ENCODE data around the gene CCDC80.
"Not testable (repeated sequence)": the region's sequence is repeated elsewhere in the genome, so short reads cannot be mapped to it uniquely, and the experiment has no call there.

The CCDC80 gene

GRCh38 chr3:112667599-112667998 lies 26.7 kb upstream of the CCDC80 start:
- DNase-seq: no peak

GRCh38 chr3:112665009-112665408 lies 24.1 kb upstream of the CCDC80 start:
- not testable (repeated sequence) for DNase-seq

GRCh38 chr3:112656043-112656442 lies 15.1 kb upstream of the CCDC80 start:
- DNase-seq: no peak

GRCh38 chr3:112654979-112655378 lies 14.0 kb upstream of the CCDC80 start:
- DNase-seq: no peak

- no peak for DNase-seq
Observed at GRCh38 chr3:112654492-112654891, 13.5 kb upstream of the CCDC80 start.

- no peak for DNase-seq
Observed at GRCh38 chr3:112653881-112654300, 12.9 kb upstream of the CCDC80 start.

- DNase-seq: no peak
Observed at GRCh38 chr3:112653209-112653871, 12.4 kb upstream of the CCDC80 start.

GRCh38 chr3:112651516-112651915 lies 10.6 kb upstream of the CCDC80 start:
- DNase-seq: no peak

GRCh38 chr3:112651071-112651470 lies 10.1 kb upstream of the CCDC80 start:
- DNase-seq: no peak

- DNase-seq: no peak
Observed at GRCh38 chr3:112650482-112650881, 9.5 kb upstream of the CCDC80 start.

- no peak for DNase-seq
Observed at GRCh38 chr3:112649478-112649735, 8.5 kb upstream of the CCDC80 start.

- no peak for DNase-seq
Observed at GRCh38 chr3:112647122-112647521, 6.2 kb upstream of the CCDC80 start.

- no peak for DNase-seq
Observed at GRCh38 chr3:112646623-112647022, 5.7 kb upstream of the CCDC80 start.

- DNase-seq: no peak
Observed at GRCh38 chr3:112644453-112644852, 3.5 kb upstream of the CCDC80 start.

GRCh38 chr3:112643621-112644240 lies 2.8 kb upstream of the CCDC80 start:
- no peak for DNase-seq

GRCh38 chr3:112642912-112643506 lies 2.1 kb upstream of the CCDC80 start:
- peak in 45 of 51 donors; percentile 9 to 82 (median 62) for DNase-seq

- DNase-seq: no peak
Observed at GRCh38 chr3:112640276-112640929, 540 bp downstream of the CCDC80 start.

- DNase-seq: no peak
Observed at GRCh38 chr3:112639455-112640225, 1.3 kb downstream of the CCDC80 start.

- DNase-seq: peak in 25 of 51 donors; percentile 15 to 62 (median 31)
Observed at GRCh38 chr3:112638327-112639020, 2.5 kb downstream of the CCDC80 start.

- no peak for DNase-seq
Observed at GRCh38 chr3:112637700-112638099, 3.2 kb downstream of the CCDC80 start.

- DNase-seq: no peak
Observed at GRCh38 chr3:112635674-112636073, 5.3 kb downstream of the CCDC80 start.
